Mesenchymal stem cell (in vitro differentiated cells and primary cell): Measurements from ENCODE around the gene LTB4R.

Source experiments
- DNase-seq: peaks from one replicate; pipeline ENCODE4 v3.0.0-alpha.2; 2013
- H2AFZ ChIP-seq: one replicate; pipeline ENCODE4 v1.6.1; 2013; ENCODE audit warnings: low read depth, mild to moderate bottlenecking, control low read depth, inconsistent platforms, low read length, moderate library complexity
- H2AK5ac ChIP-seq: 2 replicates; pipeline ENCODE4 v1.6.1; 2013; ENCODE audit warnings: low read length, moderate library complexity, mild to moderate bottlenecking, inconsistent platforms; ENCODE audit not compliant: severe bottlenecking
- H2BK120ac ChIP-seq: one replicate; pipeline ENCODE4 v1.6.1; 2013; ENCODE audit warnings: low read depth, mild to moderate bottlenecking, inconsistent platforms, low read length, moderate library complexity
- H2BK12ac ChIP-seq, 2 experiments: one replicate each; pipeline ENCODE4 v1.6.1; 2013; ENCODE audit warnings: inconsistent platforms in 2 of 2, low read length in 2 of 2, mild to moderate bottlenecking in 2 of 2, moderate library complexity in 2 of 2, control low read depth in 1 of 2
- H2BK15ac ChIP-seq: one replicate; pipeline ENCODE4 v1.6.1; 2013; ENCODE audit warnings: mild to moderate bottlenecking, low read depth, inconsistent platforms; ENCODE audit not compliant: poor library complexity, severe bottlenecking
- H2BK5ac ChIP-seq: 2 replicates; pipeline ENCODE4 v1.6.1; 2013; ENCODE audit warnings: low read depth, mild to moderate bottlenecking, low read length, control low read depth, inconsistent platforms; ENCODE audit not compliant: poor library complexity, severe bottlenecking
- H3K14ac ChIP-seq, 2 experiments: one replicate each; pipeline ENCODE4 v1.6.1; 2013; ENCODE audit warnings: inconsistent platforms in 2 of 2, low read length in 2 of 2, control low read depth in 1 of 2, mild to moderate bottlenecking in 1 of 2, moderate library complexity in 1 of 2
- H3K18ac ChIP-seq, 2 experiments: one replicate each; pipeline ENCODE4 v1.6.1; 2013; ENCODE audit warnings: inconsistent platforms in 2 of 2, low read length in 2 of 2, control low read depth in 1 of 2, low read depth in 1 of 2, mild to moderate bottlenecking in 1 of 2
- H3K23ac ChIP-seq, 2 experiments: one replicate each; pipeline ENCODE4 v1.6.1; 2013; ENCODE audit warnings: inconsistent platforms in 2 of 2, low read length in 2 of 2, mild to moderate bottlenecking in 2 of 2, moderate library complexity in 2 of 2, control low read depth in 1 of 2
- H3K27ac ChIP-seq: 2 replicates; pipeline ENCODE4 v1.5.1; 2013; ENCODE audit warnings: mild to moderate bottlenecking, moderate library complexity, low read length, control low read depth, inconsistent platforms; ENCODE audit not compliant: poor library complexity, severe bottlenecking
- H3K27me3 ChIP-seq, 2 experiments: 2 replicates each; pipeline versions ENCODE4 v1.6.1 to v1.7.0; 2013; ENCODE audit warnings: low read length in 2 of 2, mild to moderate bottlenecking in 2 of 2, moderate library complexity in 2 of 2, control low read depth in 1 of 2, inconsistent platforms in 1 of 2; ENCODE audit not compliant: control insufficient read depth in 1 of 2, insufficient read depth in 1 of 2
- H3K36me3 ChIP-seq, 2 experiments: 2 replicates each; pipeline versions ENCODE4 v1.6.1 to v1.7.0; 2013; ENCODE audit warnings: low read length in 2 of 2, control low read depth in 1 of 2, inconsistent platforms in 1 of 2, low read depth in 1 of 2, mild to moderate bottlenecking in 1 of 2; ENCODE audit not compliant: insufficient read depth in 2 of 2, control insufficient read depth in 1 of 2
- H3K4ac ChIP-seq, 2 experiments: one replicate each; pipeline ENCODE4 v1.6.1; 2013; ENCODE audit warnings: inconsistent platforms in 2 of 2, low read length in 2 of 2, mild to moderate bottlenecking in 2 of 2, moderate library complexity in 2 of 2, control low read depth in 1 of 2, low read depth in 1 of 2
- H3K4me1 ChIP-seq: 2 replicates; pipeline ENCODE4 v1.6.1; 2013; ENCODE audit warnings: low read depth, low read length, control low read depth; ENCODE audit not compliant: control insufficient read depth, insufficient read depth
- H3K4me2 ChIP-seq: 2 replicates; pipeline ENCODE4 v1.6.1; 2013; ENCODE audit warnings: low read length, mild to moderate bottlenecking, inconsistent platforms; ENCODE audit not compliant: poor library complexity, severe bottlenecking
- H3K4me3 ChIP-seq, 2 experiments: 2 replicates each; pipeline versions ENCODE4 v1.5.1 to v1.7.0; 2013; ENCODE audit warnings: low read length in 2 of 2, mild to moderate bottlenecking in 2 of 2, control low read depth in 1 of 2, low read depth in 1 of 2; ENCODE audit not compliant: insufficient read depth in 1 of 2
- H3K79me1 ChIP-seq: replicated peaks from 2 replicates; pipeline ENCODE4 v1.6.1; 2013; ENCODE audit warnings: mild to moderate bottlenecking, control low read depth, low read length, inconsistent platforms; ENCODE audit not compliant: poor library complexity, severe bottlenecking
- H3K9ac ChIP-seq: 2 replicates; pipeline ENCODE4 v1.7.0; 2013; ENCODE audit warnings: mild to moderate bottlenecking, low read length, moderate library complexity
- H3K9me3 ChIP-seq: 2 replicates; pipeline ENCODE4 v1.7.0; 2013; ENCODE audit warnings: mild to moderate bottlenecking, low read length; ENCODE audit not compliant: control insufficient read depth
- H4K8ac ChIP-seq: one replicate; pipeline ENCODE4 v1.6.1; 2013; ENCODE audit warnings: inconsistent platforms, mild to moderate bottlenecking, low read length, moderate library complexity
- H4K91ac ChIP-seq: one replicate; pipeline ENCODE4 v1.6.1; 2013; ENCODE audit warnings: mild to moderate bottlenecking, low read length, inconsistent platforms
- WGBS: methylation state at CpG from one replicate; pipeline ENCODE4 v1.1.7; 2013; ENCODE audit warnings: mixed read lengths; 5-methylcytosine and 5-hydroxymethylcytosine counted together

The LTB4R gene

GRCh38 chr14:24310265-24310645 lies 1.0 kb upstream of the LTB4R start:
- peaks cover 3% of the 10 kb centered on the region for H3K79me1 ChIP-seq
- H3K23ac ChIP-seq = no peak overlapping the region
- H2BK5ac ChIP-seq = no peak overlapping the region
- no peak overlapping the region for H3K4me2 ChIP-seq
- no peak overlapping the region for H3K18ac ChIP-seq
- H3K4ac ChIP-seq = no peak overlapping the region
- H4K91ac ChIP-seq = no peak overlapping the region
- no peaks in the 10 kb centered on the region for H3K27me3 ChIP-seq
- no peak overlapping the region for H2AFZ ChIP-seq
- peak overlapping the region in 1 of 2 experiments; percentile 70 for H3K4me3 ChIP-seq
- peaks cover 32 to 47% of the 10 kb centered on the region in 2 experiments for H3K36me3 ChIP-seq
- H2BK12ac ChIP-seq = no peak overlapping the region
- WGBS = 98% methylated on average over 4 of the region's 5 CpGs
- no peak overlapping the region for H2AK5ac ChIP-seq
- peak overlapping the region; percentile 59 for H3K9ac ChIP-seq
- no peak overlapping the region for H4K8ac ChIP-seq
- no peaks in the 10 kb centered on the region for H3K9me3 ChIP-seq
- H2BK15ac ChIP-seq = no peak overlapping the region
- no peak overlapping the region for H2BK120ac ChIP-seq
- H3K4me1 ChIP-seq = peaks cover 10% of the 10 kb centered on the region
- no peak for DNase-seq
- H3K14ac ChIP-seq = peak overlapping the region in 1 of 2 experiments; percentile 39
- no peak overlapping the region for H3K27ac ChIP-seq

- no peak overlapping the region for H2BK12ac ChIP-seq
- WGBS = 100% methylated on average over 1 of the region's 1 CpG
These were observed 724 bp downstream of the LTB4R start for GRCh38 chr14:24311837-24312615.

GRCh38 chr14:24312736-24313507 lies 1.6 kb downstream of the LTB4R start:
- Histone ChIP-seq H2BK5ac (no peak overlapping the region), H2BK12ac (no peak overlapping the region), H2AK5ac (no peak overlapping the region), H3K4me1 (peaks cover 3% of the 10 kb centered on the region), H3K27ac (no peak overlapping the region), H4K91ac (no peak overlapping the region), H3K36me3 (peaks cover 8 to 27% of the 10 kb centered on the region in 2 experiments), H2AFZ (no peak overlapping the region), H4K8ac (no peak overlapping the region), H2BK15ac (no peak overlapping the region), H3K79me1 (peaks cover 3% of the 10 kb centered on the region), H3K14ac (no peak overlapping the region), H3K9me3 (no peaks in the 10 kb centered on the region), H3K4ac (no peak overlapping the region), H3K18ac (no peak overlapping the region), H2BK120ac (no peak overlapping the region), H3K9ac (no peak overlapping the region), H3K4me2 (no peak overlapping the region), H3K4me3 (no peak overlapping the region), H3K27me3 (peaks cover 2 to 7% of the 10 kb centered on the region in 2 experiments), H3K23ac (no peak overlapping the region)
- DNase-seq = peak; percentile 69
- WGBS = 60% methylated on average over 8 of the region's 9 CpGs

More at GRCh38 chr14:24311837-24312615, 724 bp downstream of the LTB4R start:
- Histone ChIP-seq H3K4me2 (no peak overlapping the region), H3K36me3 (peaks cover 15 to 33% of the 10 kb centered on the region in 2 experiments), H3K14ac (no peak overlapping the region), H3K27me3 (peaks cover 0 to 7% of the 10 kb centered on the region in 2 experiments), H2AFZ (no peak overlapping the region), H4K8ac (no peak overlapping the region), H3K23ac (no peak overlapping the region), H2BK120ac (no peak overlapping the region), H3K18ac (no peak overlapping the region), H3K79me1 (peaks cover 3% of the 10 kb centered on the region), H3K9ac (peak overlapping the region; percentile 63), H3K4ac (no peak overlapping the region), H4K91ac (no peak overlapping the region), H3K9me3 (no peaks in the 10 kb centered on the region), H3K27ac (no peak overlapping the region), H2BK15ac (no peak overlapping the region), H2BK5ac (no peak overlapping the region), H2AK5ac (no peak overlapping the region), H3K4me3 (peak overlapping the region in 1 of 2 experiments; percentile 70), H3K4me1 (peaks cover 10% of the 10 kb centered on the region)
- DNase-seq = no peak

GRCh38 chr14:24313913-24314312 lies 2.6 kb downstream of the LTB4R start:
- H2AFZ ChIP-seq = no peak overlapping the region
- H3K9ac ChIP-seq = no peak overlapping the region
- no peak overlapping the region for H2BK15ac ChIP-seq
- H3K14ac ChIP-seq = no peak overlapping the region
- no peak overlapping the region for H4K8ac ChIP-seq
- no peaks in the 10 kb centered on the region for H3K79me1 ChIP-seq
- no peak overlapping the region for H4K91ac ChIP-seq
- no peak overlapping the region for H2BK12ac ChIP-seq
- peaks cover 3% of the 10 kb centered on the region for H3K4me1 ChIP-seq
- peaks cover 7 to 12% of the 10 kb centered on the region in 2 experiments for H3K27me3 ChIP-seq
- peak overlapping the region in 1 of 2 experiments; percentile 61 for H3K18ac ChIP-seq
- no peak overlapping the region for H2BK120ac ChIP-seq
- no peak overlapping the region for H2BK5ac ChIP-seq
- no peak overlapping the region for H3K23ac ChIP-seq
- H3K36me3 ChIP-seq = peaks cover 2 to 23% of the 10 kb centered on the region in 2 experiments
- H2AK5ac ChIP-seq = no peak overlapping the region
- H3K4me2 ChIP-seq = no peak overlapping the region
- WGBS = 76% methylated on average over 2 of the region's 2 CpGs
- no peaks in the 10 kb centered on the region for H3K9me3 ChIP-seq
- no peak for DNase-seq
- H3K4ac ChIP-seq = no peak overlapping the region
- no peak overlapping the region for H3K27ac ChIP-seq
- H3K4me3 ChIP-seq = no peak overlapping the region
